Muscle layer of duodenum (tissue), 2 donors: ENCODE data around the gene PRMT3.

ENCODE experiments used
- H3K27ac ChIP-seq: one replicate; pipeline ENCODE4 v1.7.0; 2013; ENCODE audit warnings: mild to moderate bottlenecking, low read length
- H3K27me3 ChIP-seq: one replicate; pipeline ENCODE4 v1.7.0; 2013; ENCODE audit warnings: low read depth, mild to moderate bottlenecking, control low read depth, low read length
- H3K36me3 ChIP-seq, 2 donors: one replicate each; pipeline ENCODE4 v1.7.0; 2013; ENCODE audit warnings: low read length in 2 of 2, control low read depth in 1 of 2, mild to moderate bottlenecking in 1 of 2; ENCODE audit not compliant: insufficient read depth in 2 of 2, control insufficient read depth in 1 of 2
- H3K4me1 ChIP-seq, 2 donors: one replicate each; pipeline ENCODE4 v1.7.0; 2013; ENCODE audit warnings: low read length in 2 of 2, mild to moderate bottlenecking in 2 of 2, control low read depth in 1 of 2, moderate library complexity in 1 of 2; ENCODE audit not compliant: insufficient read depth in 2 of 2, control insufficient read depth in 1 of 2
- H3K4me3 ChIP-seq, 2 donors: one replicate each; pipeline ENCODE4 v1.7.0; 2013; ENCODE audit warnings: low read length in 2 of 2, low read depth in 1 of 2, mild to moderate bottlenecking in 1 of 2
- H3K9me3 ChIP-seq, 2 donors: one replicate each; pipeline ENCODE4 v1.7.0; 2013; ENCODE audit warnings: low read length in 2 of 2, control low read depth in 1 of 2, mild to moderate bottlenecking in 1 of 2; ENCODE audit not compliant: control insufficient read depth in 1 of 2
- donor health status: healthy.

The PRMT3 gene

GRCh38 chr11:20429216-20429615, 41.7 kb downstream of the PRMT3 start:
- Histone ChIP-seq H3K4me3 (no peak overlapping the region), H3K36me3 (peaks cover 6 to 7% of the 10 kb centered on the region in 2 donors), H3K27ac (no peak overlapping the region), H3K9me3 (no peaks in the 10 kb centered on the region), H3K4me1 (no peaks in the 10 kb centered on the region), H3K27me3 (no peaks in the 10 kb centered on the region)

- Histone ChIP-seq H3K4me3 (no peak overlapping the region), H3K4me1 (no peaks in the 10 kb centered on the region), H3K36me3 (peaks cover 0 to 7% of the 10 kb centered on the region in 2 donors), H3K27ac (no peak overlapping the region), H3K9me3 (no peaks in the 10 kb centered on the region), H3K27me3 (no peaks in the 10 kb centered on the region)
Observed at GRCh38 chr11:20438637-20439036, 51.1 kb downstream of the PRMT3 start.

GRCh38 chr11:20443596-20443995, 56.1 kb downstream of the PRMT3 start:
- Histone ChIP-seq H3K4me1 (no peaks in the 10 kb centered on the region), H3K9me3 (no peaks in the 10 kb centered on the region), H3K4me3 (no peak overlapping the region), H3K27me3 (no peaks in the 10 kb centered on the region), H3K27ac (no peak overlapping the region), H3K36me3 (no peaks in the 10 kb centered on the region)

DNA sequence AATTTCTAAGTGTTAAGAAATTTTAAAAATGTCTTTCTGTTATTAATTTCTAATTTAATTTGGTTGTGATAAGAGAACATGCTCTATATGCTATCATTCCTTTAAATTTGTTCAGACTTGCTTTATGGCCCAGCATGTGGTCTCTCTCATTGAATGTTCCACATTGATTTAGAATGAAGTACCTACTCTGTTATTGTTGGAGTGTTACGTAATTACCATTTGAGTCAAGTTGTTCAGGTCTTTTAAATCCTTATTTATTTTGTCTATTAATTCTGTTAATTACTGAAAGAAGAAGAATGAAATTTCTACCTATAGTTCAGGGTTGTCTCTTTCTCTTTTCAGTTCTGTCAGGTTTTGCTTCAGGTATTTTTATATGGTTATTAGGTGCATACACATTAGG, 57.0 kb downstream of the PRMT3 start:
- Histone ChIP-seq H3K9me3 (no peaks in the 10 kb centered on the region), H3K4me1 (no peaks in the 10 kb centered on the region), H3K36me3 (no peaks in the 10 kb centered on the region), H3K27me3 (no peaks in the 10 kb centered on the region), H3K27ac (no peak overlapping the region), H3K4me3 (no peak overlapping the region)

- Histone ChIP-seq H3K27me3 (no peaks in the 10 kb centered on the region), H3K27ac (no peak overlapping the region), H3K4me3 (no peak overlapping the region), H3K9me3 (no peaks in the 10 kb centered on the region), H3K4me1 (no peaks in the 10 kb centered on the region), H3K36me3 (peaks cover 0 to 5% of the 10 kb centered on the region in 2 donors)
Observed at GRCh38 chr11:20448834-20449233, 61.3 kb downstream of the PRMT3 start.

DNA sequence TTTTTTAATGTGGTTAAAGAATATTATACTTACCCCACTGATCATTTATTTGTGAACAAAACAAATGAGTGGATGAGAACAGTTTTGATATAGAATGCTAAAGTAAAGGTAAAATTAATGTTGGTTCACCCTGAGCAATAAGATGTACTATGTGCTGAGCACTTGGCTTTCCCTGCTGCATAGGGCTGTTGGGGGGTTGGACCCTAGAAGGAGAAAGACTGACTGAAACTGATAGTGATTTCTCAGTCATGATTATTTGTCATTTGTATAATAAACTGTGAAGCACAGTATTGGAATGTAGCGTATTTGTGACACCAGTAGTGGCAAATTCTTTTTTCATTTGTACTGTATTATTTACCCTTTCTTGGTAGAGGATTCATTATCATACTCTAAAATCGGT, 63.3 kb downstream of the PRMT3 start:
- Histone ChIP-seq H3K27ac (no peak overlapping the region), H3K36me3 (peaks cover 0 to 5% of the 10 kb centered on the region in 2 donors), H3K27me3 (no peaks in the 10 kb centered on the region), H3K9me3 (no peaks in the 10 kb centered on the region), H3K4me1 (no peaks in the 10 kb centered on the region), H3K4me3 (no peak overlapping the region)

DNA sequence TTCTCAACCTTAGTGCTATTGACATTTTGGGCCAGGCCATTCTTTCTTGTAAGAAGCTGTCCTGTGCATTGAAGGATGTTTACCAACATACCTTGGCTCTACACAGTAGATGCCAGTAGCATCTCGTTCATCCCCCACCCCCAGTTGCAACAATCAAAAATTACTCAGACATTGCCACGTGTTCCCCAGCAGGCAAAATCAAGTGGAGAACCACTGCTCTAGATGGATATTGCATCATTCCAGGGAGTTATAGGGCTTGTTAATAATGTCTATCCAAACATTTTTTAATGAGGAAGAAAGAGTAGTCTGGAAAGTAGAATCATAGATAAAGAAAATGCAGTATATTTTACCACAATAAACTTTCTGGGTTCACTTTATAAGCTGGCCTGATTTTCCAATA, 64.1 kb downstream of the PRMT3 start:
- no peaks in the 10 kb centered on the region for H3K27me3 ChIP-seq
- peaks cover 0 to 5% of the 10 kb centered on the region in 2 donors for H3K36me3 ChIP-seq
- H3K4me1 ChIP-seq = no peaks in the 10 kb centered on the region
- no peaks in the 10 kb centered on the region for H3K9me3 ChIP-seq
- no peak overlapping the region for H3K4me3 ChIP-seq
- no peak overlapping the region for H3K27ac ChIP-seq

- Histone ChIP-seq H3K4me3 (no peak overlapping the region), H3K9me3 (no peaks in the 10 kb centered on the region), H3K27me3 (no peaks in the 10 kb centered on the region), H3K4me1 (no peaks in the 10 kb centered on the region), H3K36me3 (peaks cover 0 to 5% of the 10 kb centered on the region in 2 donors), H3K27ac (no peak overlapping the region)
Observed at GRCh38 chr11:20452585-20452984, 65.1 kb downstream of the PRMT3 start.

DNA sequence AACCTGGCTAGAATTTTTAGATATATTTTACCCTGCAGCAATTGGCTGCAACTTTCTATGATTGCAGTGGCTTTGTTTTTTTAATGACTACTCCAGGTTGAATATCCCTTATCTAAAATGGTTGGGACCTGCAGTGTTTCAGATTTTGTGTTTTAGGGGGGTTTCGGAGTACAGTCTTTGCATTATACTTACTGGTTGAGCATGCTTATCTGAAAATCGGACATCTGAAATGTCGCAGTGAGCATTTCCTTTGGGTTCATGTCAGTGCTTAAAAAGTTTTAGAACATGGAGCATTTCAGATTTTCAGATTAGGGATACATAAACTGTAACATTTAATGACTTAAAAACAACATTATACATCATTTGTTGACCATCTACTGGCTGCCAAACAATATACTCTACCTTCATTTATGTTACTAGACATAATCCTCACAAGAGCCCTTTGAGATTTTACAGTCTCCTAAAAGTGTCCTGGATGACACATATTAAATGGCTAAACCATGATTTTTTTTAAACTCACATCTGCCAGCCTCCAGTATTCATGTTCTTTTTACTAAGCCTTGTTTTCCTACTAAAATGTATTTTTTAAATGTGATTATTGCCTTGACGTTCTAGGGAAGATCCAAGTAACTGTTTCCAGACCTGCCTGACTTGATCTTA, 66.3 kb downstream of the PRMT3 start:
- no peaks in the 10 kb centered on the region for H3K27me3 ChIP-seq
- peaks cover 0 to 5% of the 10 kb centered on the region in 2 donors for H3K36me3 ChIP-seq
- no peak overlapping the region for H3K27ac ChIP-seq
- no peak overlapping the region for H3K4me3 ChIP-seq
- H3K9me3 ChIP-seq = no peaks in the 10 kb centered on the region
- H3K4me1 ChIP-seq = no peaks in the 10 kb centered on the region

DNA sequence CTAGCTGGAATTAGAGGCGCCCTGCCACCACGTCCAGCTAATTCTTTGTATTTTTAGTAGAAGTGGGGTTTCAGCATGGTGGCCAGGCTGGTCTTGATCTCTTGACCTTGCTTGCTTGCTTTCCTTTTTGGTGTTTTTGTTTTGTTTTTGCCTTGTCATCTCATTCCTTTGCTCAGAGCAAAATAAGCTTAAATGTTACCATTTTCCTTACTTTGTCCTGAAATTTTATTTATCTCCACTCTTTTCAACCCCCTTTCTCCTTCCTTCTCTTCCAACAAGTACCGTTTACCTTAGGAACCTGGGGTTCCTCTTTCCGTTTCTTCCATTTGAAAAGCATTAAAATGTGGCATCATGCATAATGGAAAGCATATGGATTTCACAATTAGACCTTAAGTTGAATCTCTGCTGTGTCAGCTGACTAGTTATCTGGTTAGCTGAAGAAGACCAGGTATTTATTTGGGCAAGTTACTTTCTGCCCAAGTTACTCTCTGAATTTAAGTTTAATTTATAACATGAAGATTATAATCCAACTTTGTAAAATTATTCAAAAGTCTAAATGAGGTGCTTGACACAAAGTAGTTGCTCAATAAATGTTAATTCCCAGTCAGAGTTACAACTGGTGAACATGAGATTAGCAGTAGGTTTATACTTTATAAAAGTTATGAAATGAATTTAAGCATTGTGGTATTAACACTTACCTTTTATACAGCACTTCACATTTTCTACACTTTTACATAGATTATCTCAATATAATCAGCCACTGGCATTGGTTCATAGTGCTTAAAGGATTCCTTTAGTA, 69.7 kb downstream of the PRMT3 start:
- no peak overlapping the region for H3K4me3 ChIP-seq
- no peaks in the 10 kb centered on the region for H3K36me3 ChIP-seq
- H3K27ac ChIP-seq = no peak overlapping the region
- H3K9me3 ChIP-seq = no peaks in the 10 kb centered on the region
- H3K27me3 ChIP-seq = no peaks in the 10 kb centered on the region
- no peaks in the 10 kb centered on the region for H3K4me1 ChIP-seq

DNA sequence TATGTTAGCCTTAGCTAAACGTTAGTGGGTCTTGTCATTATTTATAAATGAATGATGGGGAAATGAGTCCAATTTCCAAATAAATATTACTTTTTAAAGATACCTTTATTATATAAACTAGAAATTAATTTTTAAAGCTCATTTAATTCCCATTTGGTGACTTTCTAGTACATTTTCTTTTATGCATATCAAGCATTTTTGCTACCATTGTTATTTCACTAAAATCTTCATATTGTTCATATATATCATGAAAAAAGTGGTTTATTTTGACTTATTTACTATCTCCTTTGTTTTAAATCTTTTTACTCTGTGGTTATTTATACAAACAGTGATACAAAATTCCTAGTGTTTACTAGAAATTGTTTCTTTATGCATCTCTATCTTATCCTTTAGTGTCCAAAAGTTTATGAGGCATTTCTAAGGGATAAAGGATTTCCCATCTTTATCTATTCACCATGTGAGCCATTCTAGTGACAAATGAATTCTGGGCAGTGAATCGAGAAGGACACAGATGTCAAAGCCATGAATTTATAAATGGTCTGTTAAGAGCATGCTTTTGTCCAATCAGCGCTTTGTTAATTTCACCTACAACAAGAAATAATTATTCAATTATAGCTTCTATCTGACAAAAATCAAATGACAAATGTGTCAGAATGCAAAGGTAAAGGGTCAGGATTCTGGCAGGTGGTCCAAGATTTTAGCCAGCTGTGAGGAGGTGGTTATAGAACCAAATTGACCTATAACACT, 70.6 kb downstream of the PRMT3 start:
- no peaks in the 10 kb centered on the region for H3K9me3 ChIP-seq
- H3K27ac ChIP-seq = no peak overlapping the region
- H3K27me3 ChIP-seq = no peaks in the 10 kb centered on the region
- H3K4me1 ChIP-seq = no peaks in the 10 kb centered on the region
- H3K4me3 ChIP-seq = no peak overlapping the region
- no peaks in the 10 kb centered on the region for H3K36me3 ChIP-seq
